ENCODE results near the gene GOLGA8A. TPM values are rescaled to one million over a fixed set of nuclear protein-coding genes. Genes with fewer than 3 reads are reported as not detected.
A peak's percentile ranks its signal among the peaks of the same experiment; 100 is the strongest.

The GOLGA8A gene
- total RNA-seq, 1 donor from 2014 or later: 50.2 TPM

- no peak for TF ChIP-seq CTCF (IDR thresholded peaks at IDR 0.05; ENCODE audit: insufficient read depth, low read depth, low read length)
- no peak for TF ChIP-seq EZH2 (IDR thresholded peaks at IDR 0.05; ENCODE audit: insufficient read depth, low read length)
- Mint-ChIP-seq H3K9me3 (ENCODE audit: unreplicated experiment) (no peaks in the 10 kb centered on the region), H3K36me3 (ENCODE audit: low read depth, unreplicated experiment) (peaks cover 13% of the 10 kb centered on the region), H3K27me3 (ENCODE audit: low read depth, unreplicated experiment) (no peaks in the 10 kb centered on the region), H3K27ac (ENCODE audit: unreplicated experiment) (no peak overlapping the region), H3K4me1 (ENCODE audit: low read depth, unreplicated experiment) (peaks cover 10% of the 10 kb centered on the region), H3K4me3 (ENCODE audit: unreplicated experiment) (peak overlapping the region; percentile 85)
- H3K9me3 ChIP-seq (ENCODE audit: insufficient read depth, low read depth, low read length): no peaks in the 10 kb centered on the region
- no peak for FAIRE-seq
- peak overlapping the region; percentile 60 for H3K4me3 ChIP-seq (ENCODE audit: insufficient read depth, low read depth, low read length)
- H3K4me2 ChIP-seq (ENCODE audit: low read length): peak overlapping the region; percentile 87
- no peaks in the 10 kb centered on the region for H3K79me2 ChIP-seq (ENCODE audit: insufficient read depth, low read length)
- peak overlapping the region; percentile 65 for H3K9ac ChIP-seq (ENCODE audit: low read length)
- H3K36me3 ChIP-seq (ENCODE audit: insufficient read depth, low read length): no peaks in the 10 kb centered on the region
- DNase-seq (ENCODE audit: low read depth): peak; percentile 24
- no peak overlapping the region for H3K27ac ChIP-seq (ENCODE audit: low read depth, low read length)
- no peaks in the 10 kb centered on the region for H3K4me1 ChIP-seq (ENCODE audit: insufficient read depth, low read length)
- peaks cover 4% of the 10 kb centered on the region for H4K20me1 ChIP-seq (ENCODE audit: insufficient read depth, low read length)
- H3K27me3 ChIP-seq (ENCODE audit: insufficient read depth, low read length): no peaks in the 10 kb centered on the region
- H2AFZ ChIP-seq (ENCODE audit: low read depth, low read length): peak overlapping the region; percentile 81
Observed at GRCh38 chr15:34436956-34437442, 609 bp downstream of the GOLGA8A start.

GRCh38 chr15:34436126-34436955 lies 1.3 kb downstream of the GOLGA8A start:
- peak overlapping the region; percentile 81 for H2AFZ ChIP-seq (ENCODE audit: low read depth, low read length)
- H3K36me3 Mint-ChIP-seq (ENCODE audit: low read depth, unreplicated experiment): peaks cover 15% of the 10 kb centered on the region
- no peaks in the 10 kb centered on the region for H3K27me3 Mint-ChIP-seq (ENCODE audit: low read depth, unreplicated experiment)
- DNase-seq (ENCODE audit: low read depth) (peak; percentile 3), FAIRE-seq (no peak)
- H3K27ac ChIP-seq (ENCODE audit: low read depth, low read length): no peak overlapping the region
- peak overlapping the region; percentile 60 for H3K4me3 ChIP-seq (ENCODE audit: insufficient read depth, low read depth, low read length)
- TF ChIP-seq CTCF (IDR thresholded peaks at IDR 0.05; ENCODE audit: insufficient read depth, low read depth, low read length) (no peak), EZH2 (IDR thresholded peaks at IDR 0.05; ENCODE audit: insufficient read depth, low read length) (no peak)
- H3K4me3 Mint-ChIP-seq (ENCODE audit: unreplicated experiment): peak overlapping the region; percentile 85
- peaks cover 4% of the 10 kb centered on the region for H4K20me1 ChIP-seq (ENCODE audit: insufficient read depth, low read length)
- H3K27ac Mint-ChIP-seq (ENCODE audit: unreplicated experiment): no peak overlapping the region
- no peaks in the 10 kb centered on the region for H3K27me3 ChIP-seq (ENCODE audit: insufficient read depth, low read length)
- H3K9ac ChIP-seq (ENCODE audit: low read length): peak overlapping the region; percentile 65
- no peaks in the 10 kb centered on the region for H3K79me2 ChIP-seq (ENCODE audit: insufficient read depth, low read length)
- H3K4me2 ChIP-seq (ENCODE audit: low read length): peak overlapping the region; percentile 87
- H3K9me3 Mint-ChIP-seq (ENCODE audit: unreplicated experiment): no peaks in the 10 kb centered on the region
- H3K4me1 Mint-ChIP-seq (ENCODE audit: low read depth, unreplicated experiment): peaks cover 10% of the 10 kb centered on the region
- no peaks in the 10 kb centered on the region for H3K4me1 ChIP-seq (ENCODE audit: insufficient read depth, low read length)
- no peaks in the 10 kb centered on the region for H3K9me3 ChIP-seq (ENCODE audit: insufficient read depth, low read depth, low read length)
- no peaks in the 10 kb centered on the region for H3K36me3 ChIP-seq (ENCODE audit: insufficient read depth, low read length)

GRCh38 chr15:34435658-34436057 lies 1.9 kb downstream of the GOLGA8A start:
- no peaks in the 10 kb centered on the region for H3K79me2 ChIP-seq (ENCODE audit: insufficient read depth, low read length)
- H3K9ac ChIP-seq (ENCODE audit: low read length): no peak overlapping the region
- H3K9me3 ChIP-seq (ENCODE audit: insufficient read depth, low read depth, low read length): no peaks in the 10 kb centered on the region
- H3K27ac ChIP-seq (ENCODE audit: low read depth, low read length): no peak overlapping the region
- TF ChIP-seq CTCF (IDR thresholded peaks at IDR 0.05; ENCODE audit: insufficient read depth, low read depth, low read length): no peak
- TF ChIP-seq EZH2 (IDR thresholded peaks at IDR 0.05; ENCODE audit: insufficient read depth, low read length): no peak
- DNase-seq (ENCODE audit: low read depth) (no peak), FAIRE-seq (no peak)
- peak overlapping the region; percentile 85 for H3K4me3 Mint-ChIP-seq (ENCODE audit: unreplicated experiment)
- peaks cover 4% of the 10 kb centered on the region for H4K20me1 ChIP-seq (ENCODE audit: insufficient read depth, low read length)
- no peak overlapping the region for H2AFZ ChIP-seq (ENCODE audit: low read depth, low read length)
- H3K4me1 ChIP-seq (ENCODE audit: insufficient read depth, low read length): no peaks in the 10 kb centered on the region
- peaks cover 15% of the 10 kb centered on the region for H3K36me3 Mint-ChIP-seq (ENCODE audit: low read depth, unreplicated experiment)
- H3K4me1 Mint-ChIP-seq (ENCODE audit: low read depth, unreplicated experiment): peaks cover 10% of the 10 kb centered on the region
- H3K9me3 Mint-ChIP-seq (ENCODE audit: unreplicated experiment): no peaks in the 10 kb centered on the region
- no peaks in the 10 kb centered on the region for H3K36me3 ChIP-seq (ENCODE audit: insufficient read depth, low read length)
- no peaks in the 10 kb centered on the region for H3K27me3 ChIP-seq (ENCODE audit: insufficient read depth, low read length)
- H3K4me3 ChIP-seq (ENCODE audit: insufficient read depth, low read depth, low read length): no peak overlapping the region
- no peaks in the 10 kb centered on the region for H3K27me3 Mint-ChIP-seq (ENCODE audit: low read depth, unreplicated experiment)
- peak overlapping the region; percentile 87 for H3K4me2 ChIP-seq (ENCODE audit: low read length)
- H3K27ac Mint-ChIP-seq (ENCODE audit: unreplicated experiment): no peak overlapping the region
